NCI-H1105 treated with DMSO at 0.1 percent for 48 hours (cell line): ENCODE measurements around the gene PDCD1.
"Not testable (repeated sequence)": the region's sequence is repeated elsewhere in the genome, so short reads cannot be mapped to it uniquely, and the experiment has no call there.

ENCODE experiments used
- DNase-seq: peaks from one replicate; lab custom pipeline; 2025; lab: John Stamatoyannopoulos, UW

Gene PDCD1

DNA sequence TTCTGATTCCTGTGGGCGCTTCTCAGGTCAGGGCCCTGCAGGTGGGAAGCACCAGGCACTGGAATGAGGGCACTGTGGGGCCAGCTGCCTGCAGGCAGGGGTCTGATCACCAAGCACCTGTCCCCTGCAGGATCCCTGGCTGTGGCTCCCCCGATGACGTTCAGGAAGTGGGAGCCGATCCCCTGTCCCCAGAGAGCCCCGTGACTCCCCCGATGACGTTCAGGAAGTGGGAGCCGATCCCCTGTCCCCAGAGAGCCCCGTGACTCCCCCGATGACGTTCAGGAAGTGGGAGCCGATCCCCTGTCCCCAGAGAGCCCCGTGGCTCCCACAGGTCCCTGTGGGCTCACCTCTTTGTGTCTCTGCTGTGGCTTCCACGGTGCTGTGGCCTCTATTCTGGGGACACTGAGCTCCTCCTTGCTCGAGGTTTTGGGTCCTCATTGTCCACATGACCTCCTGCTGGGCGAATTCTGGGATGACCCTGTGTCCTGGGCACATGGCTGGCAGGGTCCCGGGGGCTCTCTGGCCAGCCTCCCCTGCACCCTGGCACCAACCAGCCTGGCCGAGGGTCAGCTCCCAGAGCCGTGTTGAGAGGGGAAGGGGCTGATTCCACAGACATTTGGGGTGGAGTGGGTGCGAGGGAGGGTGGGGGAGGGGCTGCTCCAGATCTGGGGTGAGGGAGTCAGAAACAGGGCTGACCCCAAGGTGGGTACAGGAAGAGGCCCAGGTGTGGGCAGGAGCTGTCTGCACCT, 44.9 kb downstream of the PDCD1 start:
- no peak for DNase-seq

DNA sequence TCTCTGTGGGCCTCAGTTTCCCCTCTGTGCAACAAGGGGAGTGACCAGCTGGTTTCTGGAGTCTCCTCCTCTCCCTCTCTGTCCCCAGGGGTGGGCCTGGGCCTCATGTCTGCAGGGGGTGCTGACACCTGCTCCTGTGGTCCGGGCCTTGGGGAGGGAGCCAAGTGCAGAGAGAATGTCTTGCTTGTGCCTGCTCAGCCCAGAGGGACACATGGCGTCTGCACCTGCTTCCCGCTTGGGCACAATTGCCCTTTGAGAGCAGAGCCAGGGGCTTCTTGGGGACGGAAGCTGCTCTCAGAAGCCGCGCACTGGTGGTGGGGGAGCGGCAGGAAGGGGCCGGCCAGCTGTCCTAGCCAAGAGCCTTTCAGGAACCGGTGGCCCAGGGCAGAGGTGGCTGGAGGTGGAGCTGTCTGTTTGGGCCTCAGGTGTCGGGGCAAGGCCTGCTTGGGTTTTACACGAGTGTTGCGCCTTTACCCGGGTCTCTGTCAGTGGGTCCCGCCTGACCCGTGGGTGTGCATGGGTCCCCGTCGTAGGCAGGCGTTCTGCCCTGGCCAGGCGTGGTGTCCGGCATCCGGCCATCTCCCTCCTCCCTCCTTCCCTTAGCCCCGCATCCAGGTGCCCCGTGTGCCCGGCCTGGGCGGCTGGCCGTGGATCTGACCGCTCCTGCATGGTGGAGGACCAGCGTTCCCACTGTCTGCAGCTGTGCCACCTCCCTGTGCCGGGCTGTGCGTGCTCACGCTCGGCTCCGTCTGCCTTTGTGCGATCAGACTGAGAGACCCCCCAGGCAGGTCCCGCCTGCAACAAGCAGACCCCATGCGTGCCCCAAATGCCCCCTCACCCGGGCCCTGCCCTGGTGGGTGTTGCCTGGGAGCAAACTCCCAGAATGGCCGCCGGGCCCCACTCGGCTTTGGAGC, 45.7 kb downstream of the PDCD1 start:
- DNase-seq = no peak

DNA sequence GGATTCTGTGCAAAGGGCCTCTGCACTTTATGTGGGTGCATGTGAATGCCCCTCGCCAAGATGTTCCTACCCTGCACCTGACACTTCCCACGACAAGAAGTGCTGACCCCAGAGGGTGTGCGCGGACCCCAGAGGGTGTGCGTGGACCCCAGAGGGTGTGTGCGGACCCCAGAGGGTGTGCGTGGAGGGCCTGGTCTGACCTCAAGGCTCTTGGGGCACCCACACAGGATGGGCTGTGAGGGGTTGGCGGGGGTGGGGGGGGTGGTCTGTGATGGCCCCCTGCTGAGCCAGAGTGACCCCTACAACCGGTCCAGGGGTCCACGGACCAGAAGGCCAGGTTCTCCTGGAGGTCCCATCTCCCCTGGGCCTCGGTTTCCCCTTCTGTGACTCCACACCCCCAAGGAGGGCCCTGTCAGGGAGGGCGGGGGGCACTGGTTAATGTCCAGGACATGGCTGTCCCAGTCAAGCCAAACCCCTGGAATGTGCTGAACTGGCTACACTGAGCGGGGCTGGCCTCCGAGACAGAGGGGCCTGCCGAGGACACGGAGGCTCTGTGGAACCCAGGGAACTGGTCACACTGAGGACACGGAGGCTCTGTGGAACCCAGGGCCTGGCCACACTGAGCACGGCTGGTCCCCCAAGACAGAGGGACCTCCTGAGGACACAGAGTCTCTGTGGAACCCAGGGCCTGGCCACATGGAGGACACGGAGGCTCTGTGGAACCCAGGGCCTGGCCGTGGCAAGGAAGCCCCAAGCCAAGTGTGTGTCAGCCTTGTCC, 46.6 kb downstream of the PDCD1 start:
- no peak for DNase-seq

DNA sequence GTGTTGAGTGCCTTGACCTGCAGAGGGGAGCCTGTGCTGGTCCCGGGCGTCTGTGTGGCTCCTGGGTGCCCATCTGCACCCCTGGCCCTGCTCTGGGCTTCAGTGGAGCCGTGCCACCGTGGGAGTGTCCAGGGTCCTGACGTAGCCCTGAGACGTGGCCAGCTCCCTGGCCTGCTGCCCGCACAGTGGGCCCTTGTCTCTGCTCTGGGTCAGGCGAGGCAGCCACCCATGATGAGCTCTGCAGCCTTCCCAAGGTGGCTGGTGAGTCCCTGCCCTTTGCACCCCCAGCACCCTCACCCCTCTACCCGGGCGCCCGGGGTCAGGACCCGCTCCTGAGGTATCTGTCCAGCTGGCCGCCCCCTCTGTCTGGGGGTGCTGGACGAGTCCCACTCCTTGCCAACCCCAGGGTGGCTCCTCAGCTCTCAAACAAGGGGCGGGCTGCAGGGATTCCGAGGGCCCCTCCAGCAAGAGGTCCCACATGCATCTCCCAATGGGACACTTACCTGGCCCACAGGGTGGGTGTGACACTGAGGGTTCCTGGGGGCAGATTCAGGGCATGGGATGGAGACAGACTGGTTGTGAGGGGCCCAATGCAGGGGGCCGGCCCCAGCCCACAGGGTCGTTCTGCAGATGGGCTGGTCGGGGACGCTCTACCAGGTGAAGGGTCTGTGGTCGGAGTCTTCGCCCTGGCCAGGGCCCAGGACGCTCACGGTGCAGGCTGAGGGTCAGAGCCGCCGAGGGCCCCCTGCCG, 47.3 kb downstream of the PDCD1 start:
- no peak for DNase-seq

GRCh38 chr2:241810307-241811200, 48.1 kb downstream of the PDCD1 start:
- no peak for DNase-seq

- no peak for DNase-seq
These were observed 49.0 kb downstream of the PDCD1 start for GRCh38 chr2:241809383-241810306.

DNA sequence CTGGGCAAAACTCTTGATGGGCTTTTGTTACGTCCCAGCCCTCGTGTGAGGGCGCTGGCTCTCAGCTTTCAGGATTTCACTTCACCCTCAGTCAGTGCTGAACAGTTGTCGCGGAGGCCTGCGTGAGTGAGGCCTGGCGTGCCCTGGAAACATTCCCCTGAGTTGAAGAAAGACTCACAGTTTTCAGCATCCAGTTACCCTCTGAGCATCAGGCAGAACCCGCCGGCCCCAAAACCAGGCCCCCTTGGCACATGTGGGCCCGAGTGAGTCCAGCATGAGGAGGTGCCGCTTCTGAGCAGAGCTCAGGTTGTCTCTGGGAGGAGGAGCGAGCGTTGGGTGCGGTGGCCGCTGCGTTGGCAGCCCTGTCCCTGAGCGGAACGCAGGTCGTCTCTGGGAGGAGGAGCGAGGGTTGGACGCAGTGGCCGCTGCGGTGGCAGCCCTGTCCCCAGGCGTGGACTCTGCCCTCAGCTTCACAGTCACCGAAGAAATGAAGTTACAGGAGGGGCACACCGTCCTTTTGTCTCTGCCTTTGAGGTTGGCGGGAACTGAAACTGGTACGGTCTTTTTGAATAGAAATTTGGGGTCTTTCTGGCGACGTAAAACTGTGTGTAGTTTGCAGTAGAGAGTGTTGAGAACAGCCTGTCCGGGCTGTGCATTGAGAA, 49.8 kb downstream of the PDCD1 start, which contains the start of gene NEU4:
NEU4 (plus strand) TSS at position 473 of the 662 bp plus-strand sequence. CDS start 5,292 bp downstream, outside the sequence.
- DNase-seq = no peak

DNA sequence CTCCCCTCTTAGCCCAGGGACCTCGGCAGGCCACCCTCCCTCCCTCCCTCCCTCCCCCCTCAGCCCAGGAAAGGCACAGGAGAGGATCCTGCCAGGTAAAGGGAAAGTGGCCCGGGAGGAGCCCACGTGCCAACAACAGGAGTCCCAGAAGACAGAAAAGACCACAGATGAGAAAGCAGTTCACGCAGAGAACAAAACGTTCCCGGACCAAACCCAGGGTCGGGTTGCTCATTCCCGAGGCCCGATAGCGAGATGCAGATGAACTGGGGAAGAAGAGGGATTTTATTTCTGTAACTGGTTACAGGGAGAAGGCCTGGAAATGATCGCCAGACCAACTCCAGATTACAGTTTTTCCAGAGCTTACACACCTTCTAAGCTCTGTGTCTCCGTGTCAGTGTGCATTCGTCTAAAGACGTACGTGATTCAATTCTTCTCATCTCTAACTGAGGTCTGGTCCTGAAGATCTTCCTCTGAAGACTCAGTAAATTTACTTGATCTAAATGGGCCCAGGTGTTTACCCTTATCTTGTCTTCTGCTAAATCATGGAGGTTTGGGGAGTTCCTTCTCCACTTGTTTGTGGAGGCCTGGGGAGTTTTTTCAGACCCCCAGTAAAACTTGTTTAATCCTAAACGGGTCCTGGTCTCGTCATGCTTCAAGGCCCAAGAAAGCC, 50.5 kb downstream of the PDCD1 start:
- DNase-seq = no peak

- not testable (repeated sequence) for DNase-seq
These were observed 52.5 kb downstream of the PDCD1 start for GRCh38 chr2:241806217-241806616.

DNA sequence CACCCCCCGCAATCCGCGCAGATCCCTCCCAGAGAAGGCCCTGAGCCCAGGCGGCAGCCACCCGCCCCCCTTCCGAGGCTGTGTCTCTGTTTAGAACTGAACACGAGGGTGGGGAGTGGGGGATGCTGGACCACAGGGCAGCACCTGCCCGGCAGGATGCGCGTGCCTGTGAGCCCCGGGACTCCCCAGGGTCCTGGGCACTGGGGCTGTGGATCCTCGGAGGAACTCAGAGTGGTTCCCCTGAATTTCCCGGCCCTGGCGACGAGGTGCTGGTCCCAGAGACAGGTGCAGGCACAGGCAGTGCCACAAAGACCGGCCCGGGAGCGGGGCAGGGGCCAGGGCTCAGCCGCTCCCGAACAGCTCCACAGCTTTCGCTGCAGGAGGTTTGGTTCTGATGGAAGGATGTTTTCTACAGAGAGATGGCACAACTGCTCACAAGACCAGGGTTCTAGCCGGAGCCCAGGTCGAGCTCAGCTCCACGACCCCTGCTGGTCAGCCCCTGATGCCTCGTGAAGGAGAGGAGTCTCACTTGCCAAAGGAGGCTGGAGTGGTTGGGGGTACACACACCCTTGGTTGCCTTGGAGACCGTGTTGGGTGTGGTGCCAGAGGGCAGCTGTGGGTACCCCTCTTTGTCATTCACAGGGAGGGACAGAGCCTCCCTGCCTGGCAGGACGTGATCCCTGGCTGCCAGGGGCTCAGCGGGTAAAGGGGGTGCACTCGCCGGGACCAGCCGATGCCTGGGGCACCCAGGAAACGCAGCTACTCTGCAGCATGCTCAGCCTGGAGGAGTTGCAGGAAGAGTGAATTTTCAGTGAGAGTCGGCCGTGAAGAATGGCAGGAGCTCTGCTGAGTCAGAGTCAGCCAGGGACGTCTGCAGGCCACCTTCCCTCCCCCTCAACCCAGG, 54.1 kb downstream of the PDCD1 start:
- DNase-seq = peak; percentile 3

GRCh38 chr2:241803387-241804325, 55.0 kb downstream of the PDCD1 start:
- peak; percentile 46 for DNase-seq

DNA sequence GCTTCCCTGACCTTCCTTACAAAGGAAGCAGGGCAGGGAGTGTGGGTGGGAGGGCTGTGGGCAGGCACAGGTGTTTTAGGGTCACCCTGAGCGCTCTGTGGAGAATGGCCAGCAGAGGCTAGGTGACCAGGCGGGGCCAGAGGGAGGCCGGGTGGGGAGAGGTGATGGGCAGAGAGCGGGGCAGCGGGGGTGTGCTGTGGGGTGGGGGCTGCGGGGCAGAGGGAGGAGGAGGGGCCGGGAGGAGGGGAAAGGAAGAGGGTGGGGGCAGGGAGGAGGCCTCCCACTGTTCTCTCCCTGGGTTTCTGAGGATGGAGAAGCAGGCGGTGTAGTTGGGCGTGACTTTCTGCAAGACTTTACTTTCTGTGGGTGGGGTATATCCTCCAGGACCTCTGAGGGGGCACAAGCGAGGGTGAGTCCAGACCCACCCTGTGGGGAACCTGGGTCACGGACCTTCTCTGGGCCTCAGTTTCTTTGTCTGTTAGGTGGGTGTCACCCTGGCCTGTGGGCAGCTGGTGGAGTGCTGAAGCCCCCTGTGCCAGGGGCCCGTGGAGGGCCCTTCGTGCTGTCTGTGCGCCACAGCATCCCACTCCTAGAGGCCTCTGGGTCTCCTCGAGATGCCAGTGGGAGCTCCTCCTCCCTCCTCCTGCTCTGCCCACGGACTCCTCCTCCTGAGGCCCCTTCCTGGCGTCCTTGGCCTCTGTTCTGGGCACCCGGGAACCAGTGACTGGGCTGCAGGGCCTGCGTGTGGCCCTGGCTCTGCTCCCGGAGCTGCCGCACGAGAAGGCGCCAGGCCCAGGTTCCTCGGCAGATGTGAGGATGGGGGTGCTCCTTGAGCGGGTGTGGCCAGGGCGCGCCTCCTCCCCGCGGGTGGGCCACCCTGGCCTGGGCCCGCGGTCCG, 56.0 kb downstream of the PDCD1 start:
- no peak for DNase-seq

DNA sequence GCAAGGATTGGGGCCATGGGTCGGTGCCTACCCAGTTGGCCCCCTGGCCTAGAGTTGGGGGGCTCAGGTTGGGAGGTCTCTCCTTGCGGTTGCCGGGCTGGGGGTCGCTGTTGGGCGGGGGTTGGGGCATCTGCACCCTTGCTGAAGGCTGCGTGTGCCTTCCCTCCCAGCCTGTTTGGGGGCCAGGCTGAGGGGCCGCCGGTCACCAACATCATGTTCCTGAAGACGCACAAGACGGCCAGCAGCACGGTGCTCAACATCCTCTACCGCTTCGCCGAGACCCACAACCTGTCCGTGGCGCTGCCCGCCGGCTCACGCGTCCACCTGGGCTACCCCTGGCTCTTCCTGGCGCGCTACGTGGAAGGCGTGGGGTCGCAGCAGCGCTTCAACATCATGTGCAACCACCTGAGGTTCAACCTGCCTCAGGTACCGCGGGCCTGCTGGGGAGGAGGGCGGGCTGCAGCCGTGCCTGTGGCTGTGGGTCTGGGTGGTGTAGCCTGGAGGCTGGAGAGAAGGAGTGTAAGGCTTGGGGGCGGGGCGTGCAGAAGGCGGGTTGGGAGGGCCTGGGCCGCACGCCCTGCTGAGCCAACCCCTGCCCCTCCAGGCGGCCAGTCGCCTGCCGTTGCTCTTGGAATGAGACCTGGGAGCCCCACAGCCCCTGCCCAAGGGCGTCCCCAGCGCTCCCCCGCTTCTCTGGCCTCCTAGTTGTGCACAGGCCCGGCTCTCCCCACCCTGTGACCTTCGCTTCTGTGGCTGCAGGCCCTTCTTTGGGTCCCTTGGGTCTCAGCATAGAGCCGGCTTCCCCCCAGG, 56.9 kb downstream of the PDCD1 start:
- DNase-seq = no peak
